ENCODE results near the gene VTI1A. TPM values are rescaled to one million over a fixed set of nuclear protein-coding genes. Genes with fewer than 3 reads are reported as not detected.

VTI1A gene
- total RNA-seq, 4 donors from 2014 or later, result 27.0 to 61.3 (median 49.8) TPM

DNA sequence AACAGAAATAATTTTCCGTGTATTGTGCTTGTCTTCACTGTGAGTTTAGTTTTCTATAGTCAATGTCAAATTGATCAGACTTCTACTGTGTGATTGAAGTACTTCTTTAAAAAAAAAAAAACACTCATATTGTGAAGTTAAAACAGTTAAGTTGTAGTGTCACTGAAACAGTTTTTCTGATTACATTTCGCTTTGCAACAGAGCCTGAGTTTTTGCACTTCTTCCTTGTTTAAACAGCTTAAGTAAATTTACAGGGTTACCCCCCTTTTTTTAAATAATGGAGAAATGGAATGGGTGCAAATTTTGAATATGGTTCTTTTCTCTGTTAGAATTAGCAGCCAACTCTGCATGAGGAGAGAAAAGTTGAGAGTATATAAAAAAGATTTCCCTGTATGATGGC, 117.3 kb downstream of the VTI1A start:
- WGBS, 2 donors, result 87 to 89% methylated on average over 2 of the region's 2 CpGs
- TF ChIP-seq, protein P1, sequence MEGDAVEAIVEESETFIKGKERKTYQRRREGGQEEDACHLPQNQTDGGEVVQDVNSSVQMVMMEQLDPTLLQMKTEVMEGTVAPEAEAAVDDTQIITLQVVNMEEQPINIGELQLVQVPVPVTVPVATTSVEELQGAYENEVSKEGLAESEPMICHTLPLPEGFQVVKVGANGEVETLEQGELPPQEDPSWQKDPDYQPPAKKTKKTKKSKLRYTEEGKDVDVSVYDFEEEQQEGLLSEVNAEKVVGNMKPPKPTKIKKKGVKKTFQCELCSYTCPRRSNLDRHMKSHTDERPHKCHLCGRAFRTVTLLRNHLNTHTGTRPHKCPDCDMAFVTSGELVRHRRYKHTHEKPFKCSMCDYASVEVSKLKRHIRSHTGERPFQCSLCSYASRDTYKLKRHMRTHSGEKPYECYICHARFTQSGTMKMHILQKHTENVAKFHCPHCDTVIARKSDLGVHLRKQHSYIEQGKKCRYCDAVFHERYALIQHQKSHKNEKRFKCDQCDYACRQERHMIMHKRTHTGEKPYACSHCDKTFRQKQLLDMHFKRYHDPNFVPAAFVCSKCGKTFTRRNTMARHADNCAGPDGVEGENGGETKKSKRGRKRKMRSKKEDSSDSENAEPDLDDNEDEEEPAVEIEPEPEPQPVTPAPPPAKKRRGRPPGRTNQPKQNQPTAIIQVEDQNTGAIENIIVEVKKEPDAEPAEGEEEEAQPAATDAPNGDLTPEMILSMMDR (IDR thresholded peaks at IDR 0.05), result no peak
- TF ChIP-seq POLR2A (IDR thresholded peaks at IDR 0.05), result no peak
- DNase-seq, result no peak

DNA sequence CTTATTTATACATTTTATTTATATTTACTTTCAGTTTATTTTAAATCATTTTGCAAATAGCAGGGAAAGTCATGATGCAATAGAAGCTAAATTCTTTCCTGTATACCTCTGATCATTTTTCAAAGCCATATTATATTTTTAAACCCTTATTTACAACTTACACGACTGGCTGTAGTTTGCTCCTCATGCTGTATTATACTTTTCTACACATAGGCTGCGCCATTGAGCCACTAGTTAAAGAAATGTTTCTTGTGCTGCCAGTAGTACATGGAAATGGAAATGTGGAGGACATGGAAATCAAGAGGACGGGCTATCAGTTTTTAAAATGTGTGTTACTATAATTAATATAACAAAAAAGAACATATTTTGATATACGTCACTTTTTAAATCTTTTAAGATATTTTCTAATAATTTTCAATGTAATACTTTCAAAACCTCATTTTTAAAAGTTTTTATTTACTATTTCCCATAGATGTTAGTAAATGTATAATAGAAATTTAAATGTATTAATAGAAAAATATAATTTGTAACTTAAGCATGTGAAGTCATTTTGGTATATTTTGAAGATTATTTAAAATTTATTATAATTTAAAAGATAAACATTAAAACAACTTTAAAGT, 118.5 kb downstream of the VTI1A start:
- H3K4me1 ChIP-seq, result no peaks in the 10 kb centered on the region
- H3K36me3 ChIP-seq, result no peaks in the 10 kb centered on the region
- intact Hi-C loops (cut with DNase I), result loop anchor here (10.0 kb wide), 1 partner anchor 559 kb away; no protein-coding TSS in a partner anchor
- no peaks in the 10 kb centered on the region for H3K9me3 ChIP-seq
- no peak overlapping the region for H3K27ac ChIP-seq
- 45 to 51% methylated on average over 4 of the region's 4 CpGs for WGBS, 2 donors
- no peak for TF ChIP-seq POLR2A (IDR thresholded peaks at IDR 0.05)
- TF ChIP-seq, protein P1 (IDR thresholded peaks at IDR 0.05), result peak in 5 of 6 experiments; percentile 48 to 77 (median 65)
- DNase-seq, result no peak
- no peak overlapping the region for H3K4me3 ChIP-seq
- no peaks in the 10 kb centered on the region for H3K27me3 ChIP-seq

More for the DNA sequence above, 117.3 kb downstream of the VTI1A start:
- Histone ChIP-seq H3K4me3 (no peak overlapping the region), H3K9me3 (no peaks in the 10 kb centered on the region), H3K27ac (no peak overlapping the region), H3K27me3 (no peaks in the 10 kb centered on the region), H3K4me1 (no peaks in the 10 kb centered on the region), H3K36me3 (no peaks in the 10 kb centered on the region)
- intact Hi-C loops (cut with DNase I), result loop anchor here (10.0 kb wide), 1 partner anchor 560 kb away; no protein-coding TSS in a partner anchor

DNA sequence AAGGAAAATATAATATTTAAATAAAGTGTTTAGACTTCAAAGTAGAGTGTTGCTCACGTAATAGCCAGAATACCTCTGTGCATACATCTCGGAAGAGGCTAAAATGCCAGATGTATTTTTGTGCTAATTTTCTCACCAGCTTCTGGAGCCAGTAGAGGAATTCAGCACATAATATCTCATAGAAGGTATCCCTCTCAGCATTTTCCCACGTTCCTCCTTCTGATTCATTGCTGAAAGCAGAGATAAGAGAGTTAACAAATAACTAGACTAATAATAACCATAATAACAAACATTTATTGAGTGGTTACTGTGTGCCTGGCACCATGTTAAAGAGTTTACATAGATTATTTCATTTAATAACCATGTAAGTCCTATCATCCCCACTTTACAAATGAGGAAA, 123.6 kb downstream of the VTI1A start:
- no peaks in the 10 kb centered on the region for H3K9me3 ChIP-seq
- H3K36me3 ChIP-seq, result no peaks in the 10 kb centered on the region
- intact Hi-C loops (cut with DNase I), result no loop called here
- no peak for DNase-seq
- WGBS, 2 donors, result 94 to 100% methylated on average over 3 of the region's 3 CpGs
- H3K27ac ChIP-seq, result no peak overlapping the region
- TF ChIP-seq, protein P1 (IDR thresholded peaks at IDR 0.05), result no peak
- TF ChIP-seq POLR2A (IDR thresholded peaks at IDR 0.05), result no peak
- no peaks in the 10 kb centered on the region for H3K27me3 ChIP-seq
- H3K4me1 ChIP-seq, result no peaks in the 10 kb centered on the region
- H3K4me3 ChIP-seq, result peak overlapping the region in 1 of 4 donors; percentile 1

DNA sequence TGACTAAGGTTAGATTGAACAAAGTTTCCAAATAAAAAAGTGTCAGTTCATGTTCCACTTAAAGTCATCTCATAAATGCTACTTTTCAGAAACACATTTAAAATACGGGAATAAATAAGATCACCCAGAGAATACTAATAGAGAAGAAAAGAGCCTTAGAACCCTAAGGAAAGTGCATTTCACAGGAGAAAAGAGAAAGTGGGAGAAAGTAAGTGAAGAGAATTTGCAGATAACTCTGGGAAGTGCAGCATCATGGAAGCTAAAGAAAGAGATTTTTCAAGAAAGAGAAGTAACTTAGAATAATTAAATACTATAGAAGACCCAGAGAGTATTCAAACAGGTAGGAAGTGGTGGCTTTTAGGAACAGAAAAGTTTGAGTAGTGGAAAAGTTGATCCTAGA, 132.6 kb downstream of the VTI1A start:
- H3K9me3 ChIP-seq, result no peaks in the 10 kb centered on the region
- no peak overlapping the region for H3K27ac ChIP-seq
- H3K4me1 ChIP-seq, result peaks cover 0 to 4% (median 0%) of the 10 kb centered on the region in 3 donors
- WGBS, 2 donors, result 86 to 94% methylated on average over 1 of the region's 1 CpG
- no peaks in the 10 kb centered on the region for H3K27me3 ChIP-seq
- no peak for DNase-seq
- peaks cover 0 to 4% (median 0%) of the 10 kb centered on the region in 3 donors for H3K36me3 ChIP-seq
- no peak for TF ChIP-seq POLR2A (IDR thresholded peaks at IDR 0.05)
- no peak overlapping the region for H3K4me3 ChIP-seq
- intact Hi-C loops (cut with DNase I), result no loop called here

DNA sequence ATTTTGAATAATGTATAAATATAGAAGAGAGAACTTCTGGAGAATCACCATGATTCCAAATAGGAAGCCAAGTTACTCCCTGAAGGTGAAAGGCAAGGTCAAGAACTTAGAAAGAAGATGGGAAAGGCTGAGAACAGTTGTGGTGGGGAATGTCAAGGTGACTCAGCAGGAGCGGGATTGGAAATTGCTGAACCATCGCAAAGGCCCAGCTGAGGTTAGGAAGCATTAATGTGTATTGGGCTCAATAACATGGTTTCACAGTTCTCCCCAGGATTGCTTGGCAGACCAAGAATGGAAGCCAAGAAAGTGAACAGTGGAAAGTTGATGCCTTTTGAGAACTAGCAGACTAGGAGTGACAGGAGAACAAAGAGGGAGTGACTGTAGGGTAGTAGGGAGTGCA, 133.3 kb downstream of the VTI1A start:
- Histone ChIP-seq H3K27ac (no peak overlapping the region), H3K4me3 (no peak overlapping the region), H3K9me3 (no peaks in the 10 kb centered on the region), H3K27me3 (no peaks in the 10 kb centered on the region), H3K36me3 (peaks cover 0 to 4% (median 0%) of the 10 kb centered on the region in 3 donors), H3K4me1 (peaks cover 0 to 11% (median 3%) of the 10 kb centered on the region in 3 donors)
- 92% methylated on average over 2 of the region's 2 CpGs for WGBS, 2 donors
- DNase-seq, result no peak
- intact Hi-C loops (cut with DNase I), result no loop called here
- TF ChIP-seq POLR2A (IDR thresholded peaks at IDR 0.05), result no peak
- TF ChIP-seq, protein P1 (IDR thresholded peaks at IDR 0.05), result no peak

Data from esophagus squamous epithelium (tissue), 5 donors.